GM19035 (cell line): ENCODE results near the gene MRPL50.

Experiments used
- ATAC-seq: cut with Tn5 transposase; IDR thresholded peaks from one replicate; pipeline ENCODE4 v1.9.1; 2021; ENCODE audit not compliant: unreplicated experiment

The MRPL50 gene

GRCh38 chr9:101380295-101380694 lies 18.1 kb downstream of the MRPL50 start:
- ATAC-seq, result no peak

- ATAC-seq, result no peak
These were observed 22.1 kb downstream of the MRPL50 start for GRCh38 chr9:101376111-101376848.

- ATAC-seq, result no peak
These were observed 22.9 kb downstream of the MRPL50 start for GRCh38 chr9:101375546-101375945.

DNA sequence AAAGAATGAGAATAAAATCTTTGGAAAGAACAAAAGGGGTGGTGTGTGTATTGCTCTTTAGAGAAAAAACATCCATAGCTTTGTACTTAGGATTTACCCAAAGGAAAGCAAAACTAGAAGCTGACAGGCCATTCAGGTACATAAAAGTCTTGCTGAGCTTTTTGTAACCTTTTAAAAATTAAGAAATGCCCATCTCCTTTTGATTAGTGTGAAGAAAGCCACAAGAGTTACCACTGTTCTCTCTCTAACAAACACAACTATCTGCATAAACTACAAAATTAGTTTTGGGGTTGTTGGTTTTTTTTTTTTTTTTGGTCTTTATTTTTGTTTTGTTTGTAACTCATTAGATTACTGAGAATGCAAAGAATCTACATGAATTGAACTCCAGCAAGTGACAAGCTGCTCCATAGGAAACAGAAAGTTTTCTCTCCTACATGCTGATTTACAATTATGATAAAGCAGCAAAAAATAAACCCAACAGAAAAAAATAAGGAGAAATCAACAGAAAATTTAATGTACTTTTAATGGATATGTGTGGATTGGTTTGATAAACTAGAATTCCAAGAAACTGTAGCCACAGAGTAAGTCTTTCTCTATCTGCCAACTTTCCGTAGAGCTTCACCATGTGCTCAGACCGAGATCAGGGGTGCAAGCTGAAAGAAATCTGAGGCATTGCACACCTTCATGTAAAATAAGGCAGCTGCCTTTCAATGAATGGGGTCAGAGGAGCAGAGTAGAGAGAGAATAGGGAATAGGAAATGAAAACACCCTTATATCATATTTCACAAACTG lies 25.9 kb downstream of the MRPL50 start:
- ATAC-seq, result no peak

- no peak for ATAC-seq
These were observed 26.6 kb downstream of the MRPL50 start for GRCh38 chr9:101371813-101372212.

GRCh38 chr9:101369884-101370531 lies 28.4 kb downstream of the MRPL50 start:
- ATAC-seq, result no peak

DNA sequence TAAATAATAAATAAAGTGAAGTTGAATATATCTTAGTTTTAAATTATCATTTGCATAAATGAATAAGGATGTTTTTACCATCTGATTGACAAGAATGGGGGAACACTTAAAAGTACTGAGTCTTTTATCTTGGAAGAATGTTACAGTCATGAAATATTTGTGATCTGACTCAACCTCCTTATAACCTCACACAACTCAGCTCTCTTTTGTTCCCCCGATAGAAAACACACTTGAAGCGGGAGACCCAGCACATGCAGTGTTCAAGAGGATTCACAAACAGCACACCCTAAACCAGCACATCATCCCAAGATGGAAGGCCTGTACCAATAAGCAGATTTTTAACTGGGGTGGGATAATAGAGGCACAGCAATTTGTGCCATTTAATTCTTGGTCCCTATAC lies 29.1 kb downstream of the MRPL50 start:
- no peak for ATAC-seq

- ATAC-seq, result no peak
These were observed 31.1 kb downstream of the MRPL50 start for GRCh38 chr9:101367323-101367722.

DNA sequence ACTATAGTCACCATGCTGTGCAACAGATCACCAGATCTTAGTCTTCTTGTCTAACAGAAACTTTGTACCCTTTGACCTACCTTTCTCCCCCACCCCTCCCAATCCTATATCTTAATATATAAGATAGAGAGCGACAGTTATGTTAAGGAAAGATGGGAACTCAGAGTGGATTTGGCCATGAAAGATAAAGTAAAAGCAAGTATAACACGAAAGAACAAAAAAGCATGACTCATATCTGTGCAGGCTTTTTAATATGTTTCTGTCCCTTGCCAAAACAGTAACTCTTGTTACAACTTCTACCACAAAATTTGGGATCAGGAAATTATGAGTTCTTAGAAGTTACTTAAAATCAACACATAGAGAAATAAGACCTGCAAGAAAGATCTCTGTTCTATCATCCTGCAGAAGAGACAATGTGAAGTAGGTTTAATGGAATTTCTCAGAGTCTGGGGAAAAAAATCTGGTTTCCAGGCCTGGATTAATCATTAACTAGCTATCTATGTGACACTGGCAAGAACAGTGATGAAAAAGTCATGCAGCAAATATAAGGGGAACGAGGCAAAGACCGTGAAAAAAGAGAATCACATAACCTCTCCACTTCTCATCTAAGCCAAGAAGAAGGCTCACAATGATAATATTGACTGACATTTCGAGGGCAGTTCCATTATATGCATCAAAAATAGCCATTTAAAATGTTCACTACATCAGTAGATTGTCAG lies 32.2 kb downstream of the MRPL50 start:
- ATAC-seq, result no peak

DNA sequence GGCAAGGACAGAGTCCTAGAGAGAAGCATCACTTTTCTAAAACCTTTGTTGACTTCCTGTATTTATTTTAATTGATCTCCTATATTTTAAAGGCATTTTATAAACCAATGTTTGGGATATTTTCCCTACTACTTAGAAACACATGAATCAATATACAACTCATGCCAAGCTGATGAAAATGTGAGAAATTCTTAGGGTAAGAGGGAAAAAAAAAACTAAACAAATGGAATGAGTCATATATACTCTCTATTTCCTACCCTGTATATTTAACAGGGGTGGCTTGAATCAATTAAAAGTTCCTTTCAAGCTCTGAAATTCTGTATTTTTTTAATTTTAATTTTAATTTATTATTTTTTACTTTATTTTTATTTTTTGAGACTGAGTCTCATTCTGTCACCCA lies 33.2 kb downstream of the MRPL50 start:
- ATAC-seq, result no peak

- no peak for ATAC-seq
These were observed 36.0 kb downstream of the MRPL50 start for GRCh38 chr9:101362450-101362849.

- no peak for ATAC-seq
These were observed 37.8 kb downstream of the MRPL50 start for GRCh38 chr9:101360647-101361046.

DNA sequence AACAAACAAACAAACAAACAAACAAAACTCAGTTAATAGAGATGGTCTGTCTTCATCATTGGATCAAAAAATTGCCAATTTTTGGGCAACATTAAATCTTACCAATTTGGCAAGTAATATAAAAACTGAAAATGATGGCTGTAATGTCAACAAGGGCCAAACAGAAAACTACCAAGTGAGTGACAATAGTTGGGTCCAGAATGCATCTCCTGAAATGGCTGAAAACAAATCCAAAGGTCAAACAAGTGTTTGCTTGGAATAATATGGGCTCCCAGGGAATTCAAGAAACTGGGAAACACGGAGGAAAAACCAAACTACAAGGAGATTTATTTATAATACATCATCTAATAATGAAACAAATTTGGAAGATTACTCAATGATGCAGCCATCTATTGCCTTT lies 38.7 kb downstream of the MRPL50 start:
- ATAC-seq, result no peak

- ATAC-seq, result no peak
These were observed 41.8 kb downstream of the MRPL50 start for GRCh38 chr9:101356619-101357018.

- no peak for ATAC-seq
These were observed 43.4 kb downstream of the MRPL50 start for GRCh38 chr9:101354765-101355708.

DNA sequence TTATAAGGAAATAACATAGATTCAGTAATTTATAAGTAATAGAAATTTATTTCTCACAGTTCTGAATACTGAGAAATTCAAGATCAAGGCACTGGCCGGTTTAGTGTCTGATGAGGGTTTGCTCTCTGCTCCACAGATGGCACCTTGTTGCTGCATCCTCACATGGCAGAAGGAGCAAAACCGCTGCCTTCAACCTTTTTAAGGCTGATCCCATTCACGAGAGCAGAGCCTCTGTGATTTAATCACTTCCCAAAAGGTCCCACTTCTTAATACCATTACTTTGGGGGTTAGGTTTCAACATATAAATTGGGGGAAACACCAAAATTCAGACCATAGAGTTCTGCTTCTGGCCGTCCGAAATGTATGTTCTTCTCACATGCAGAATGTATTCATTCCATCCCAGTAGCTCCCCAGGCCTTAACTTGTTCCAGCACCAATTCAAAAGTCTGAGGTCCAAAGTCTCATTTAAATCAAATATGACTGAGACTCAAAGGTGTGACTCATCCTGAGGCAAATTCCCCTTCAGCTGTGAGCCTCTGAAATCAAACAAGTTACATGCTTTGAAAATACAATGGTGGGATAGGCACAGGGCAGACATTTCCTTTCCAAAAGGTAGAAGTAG lies 44.2 kb downstream of the MRPL50 start:
- ATAC-seq, result no peak

- ATAC-seq, result no peak
These were observed 44.7 kb downstream of the MRPL50 start for GRCh38 chr9:101353683-101354082.

GRCh38 chr9:101352892-101353463 lies 45.4 kb downstream of the MRPL50 start:
- ATAC-seq, result no peak

- no peak for ATAC-seq
These were observed 48.1 kb downstream of the MRPL50 start for GRCh38 chr9:101350285-101350684.
